ENCODE data around the gene REM2. TPM values are rescaled to one million over a fixed set of nuclear protein-coding genes. Genes with fewer than 3 reads are reported as not detected.

REM2 gene
- total RNA-seq, 2 experiments from 2014 or later, result 0.20 to 0.27 TPM

DNA sequence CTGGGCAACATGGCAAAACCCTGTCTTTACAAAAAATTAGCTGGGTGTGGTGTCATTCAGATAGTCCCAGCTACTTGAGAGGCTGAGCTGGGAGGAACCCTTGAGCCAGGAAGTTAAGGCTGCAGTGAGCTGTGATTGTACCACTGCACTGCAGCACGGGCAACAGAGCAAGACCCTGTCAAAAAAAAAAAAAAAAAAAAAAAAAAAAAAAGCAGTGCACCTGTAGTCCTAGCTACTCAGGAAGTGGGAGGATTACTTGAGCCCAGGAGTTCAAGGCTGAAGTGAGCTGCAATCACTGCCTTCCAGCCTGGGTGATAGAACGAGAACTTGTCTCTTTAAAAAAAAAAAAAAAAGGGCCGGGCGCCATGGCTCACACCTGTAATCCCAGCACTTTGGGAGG, 5.6 kb downstream of the REM2 start:
- H3K9me3 Mint-ChIP-seq, result no peaks in the 10 kb centered on the region
- no peak for DNase-seq
- intact Hi-C loops (cut with micrococcal nuclease), result no loop called here
- H3K4me1 Mint-ChIP-seq (ENCODE audit: low read depth), result peaks cover 30% of the 10 kb centered on the region
- ChIA-PET POLR2A (interaction anchor here (0.6 kb wide), 1 partner anchor 311 kb away, joined by 3 read pairs; no protein-coding TSS in a partner anchor), CTCF (interaction anchor here (0.7 to 14.8 kb wide), 9 partner anchors 12 to 303 kb away, joined by 3 to 187 read pairs (median 4); partner anchors contain the start of genes LRP10 and RBM23)
- no peak for ATAC-seq
- H3K36me3 Mint-ChIP-seq (ENCODE audit: low read depth), result peaks cover 1% of the 10 kb centered on the region
- no peak overlapping the region for H3K4me3 Mint-ChIP-seq
- H3K27me3 Mint-ChIP-seq, result no peaks in the 10 kb centered on the region
- TF ChIP-seq, protein P1, sequence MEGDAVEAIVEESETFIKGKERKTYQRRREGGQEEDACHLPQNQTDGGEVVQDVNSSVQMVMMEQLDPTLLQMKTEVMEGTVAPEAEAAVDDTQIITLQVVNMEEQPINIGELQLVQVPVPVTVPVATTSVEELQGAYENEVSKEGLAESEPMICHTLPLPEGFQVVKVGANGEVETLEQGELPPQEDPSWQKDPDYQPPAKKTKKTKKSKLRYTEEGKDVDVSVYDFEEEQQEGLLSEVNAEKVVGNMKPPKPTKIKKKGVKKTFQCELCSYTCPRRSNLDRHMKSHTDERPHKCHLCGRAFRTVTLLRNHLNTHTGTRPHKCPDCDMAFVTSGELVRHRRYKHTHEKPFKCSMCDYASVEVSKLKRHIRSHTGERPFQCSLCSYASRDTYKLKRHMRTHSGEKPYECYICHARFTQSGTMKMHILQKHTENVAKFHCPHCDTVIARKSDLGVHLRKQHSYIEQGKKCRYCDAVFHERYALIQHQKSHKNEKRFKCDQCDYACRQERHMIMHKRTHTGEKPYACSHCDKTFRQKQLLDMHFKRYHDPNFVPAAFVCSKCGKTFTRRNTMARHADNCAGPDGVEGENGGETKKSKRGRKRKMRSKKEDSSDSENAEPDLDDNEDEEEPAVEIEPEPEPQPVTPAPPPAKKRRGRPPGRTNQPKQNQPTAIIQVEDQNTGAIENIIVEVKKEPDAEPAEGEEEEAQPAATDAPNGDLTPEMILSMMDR (IDR thresholded peaks at IDR 0.05), result no peak
- no peak overlapping the region for H3K27ac Mint-ChIP-seq

- Mint-ChIP-seq H3K9me3 (no peaks in the 10 kb centered on the region), H3K27ac (no peak overlapping the region), H3K36me3 (ENCODE audit: low read depth) (peaks cover 1% of the 10 kb centered on the region), H3K4me1 (ENCODE audit: low read depth) (peaks cover 26% of the 10 kb centered on the region), H3K4me3 (no peak overlapping the region), H3K27me3 (no peaks in the 10 kb centered on the region)
- ATAC-seq (no peak), DNase-seq (no peak)
- TF ChIP-seq, protein P1 (IDR thresholded peaks at IDR 0.05), result no peak
- ChIA-PET CTCF (interaction anchor here (1.0 to 14.8 kb wide), 7 partner anchors 11 to 320 kb away, joined by 3 to 187 read pairs (median 5); partner anchors contain the start of gene LRP10), POLR2A (interaction anchor here (1.0 to 1.6 kb wide), 5 partner anchors 8 to 60 kb away, joined by 3 to 6 read pairs (median 4); partner anchors contain the start of gene RBM23)
- intact Hi-C loops (cut with micrococcal nuclease), result no loop called here
These were observed 7.4 kb downstream of the REM2 start for GRCh38 chr14:22890416-22890815.

GRCh38 chr14:22892488-22892887, 9.5 kb downstream of the REM2 start:
- H3K36me3 Mint-ChIP-seq (ENCODE audit: low read depth), result peaks cover under 1% of the 10 kb centered on the region

DNA sequence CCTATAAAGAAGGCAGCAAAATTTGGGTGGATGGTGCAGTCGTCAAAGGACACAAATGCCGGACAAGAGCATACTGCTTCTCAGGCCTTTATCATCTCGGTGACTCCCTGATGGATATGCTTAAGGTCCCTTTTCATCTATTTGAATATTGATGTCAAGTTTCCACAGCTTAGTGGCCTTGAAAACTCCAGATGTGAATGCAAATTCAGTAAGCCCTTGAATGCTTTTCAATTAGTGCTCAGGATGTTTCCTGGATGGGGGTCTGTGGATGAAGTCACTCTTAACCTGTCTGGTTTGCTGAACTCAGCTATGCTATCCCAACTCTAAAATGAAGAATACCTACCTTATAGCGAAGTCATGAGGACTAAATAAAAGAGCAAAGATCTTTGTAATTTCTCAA, 10.7 kb downstream of the REM2 start:
- no peak for ATAC-seq
- POLR2A ChIA-PET, result interaction anchor here (0.6 kb wide), 1 partner anchor 63 kb away, joined by 3 read pairs; the partner anchor contains the start of gene HAUS4
- DNase-seq, result no peak
- intact Hi-C loops (cut with micrococcal nuclease), result no loop called here
- H3K4me3 Mint-ChIP-seq, result no peak overlapping the region
- CTCF ChIA-PET, result interaction anchor here (1.2 to 2.0 kb wide), 6 partner anchors 11 to 178 kb away, joined by 3 to 6 read pairs (median 4); partner anchors contain the start of genes PRMT5, RBM23 and REM2
- no peak overlapping the region for H3K27ac Mint-ChIP-seq
- no peaks in the 10 kb centered on the region for H3K9me3 Mint-ChIP-seq
- H3K4me1 Mint-ChIP-seq (ENCODE audit: low read depth), result peaks cover 12% of the 10 kb centered on the region
- TF ChIP-seq, protein P1 (IDR thresholded peaks at IDR 0.05), result no peak
- H3K27me3 Mint-ChIP-seq, result no peaks in the 10 kb centered on the region
- peaks cover 2% of the 10 kb centered on the region for H3K36me3 Mint-ChIP-seq (ENCODE audit: low read depth)

More at GRCh38 chr14:22892488-22892887, 9.5 kb downstream of the REM2 start:
- Mint-ChIP-seq H3K4me1 (ENCODE audit: low read depth) (peaks cover 15% of the 10 kb centered on the region), H3K27me3 (no peaks in the 10 kb centered on the region), H3K9me3 (no peaks in the 10 kb centered on the region), H3K4me3 (no peak overlapping the region), H3K27ac (no peak overlapping the region)
- intact Hi-C loops (cut with micrococcal nuclease), result no loop called here
- CTCF ChIA-PET, result interaction anchor here (0.5 to 14.8 kb wide), 6 partner anchors 9 to 250 kb away, joined by 3 to 187 read pairs (median 3); partner anchors contain the start of gene LRP10
- TF ChIP-seq, protein P1 (IDR thresholded peaks at IDR 0.05), result no peak
- ATAC-seq (no peak), DNase-seq (no peak)
- POLR2A ChIA-PET, result no interaction called here

DNA sequence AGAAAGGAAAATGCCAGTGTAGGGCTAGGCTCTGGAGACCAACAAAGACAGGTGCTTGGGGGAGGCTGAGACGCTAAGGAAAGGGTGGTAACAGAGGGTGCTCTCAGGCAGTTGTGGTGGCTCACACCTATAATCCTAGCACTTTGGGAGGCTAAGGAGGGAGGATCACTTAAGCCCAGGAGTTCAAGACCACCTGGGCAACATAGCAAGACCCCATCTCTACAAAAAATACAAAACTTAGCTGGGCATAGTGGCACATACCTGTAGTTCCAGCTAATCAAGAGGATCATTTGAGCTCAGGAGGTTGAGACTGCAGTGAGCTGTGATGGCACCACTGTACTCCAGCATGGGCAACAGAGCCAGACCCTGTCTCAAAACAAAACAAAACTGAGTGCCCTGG, 12.4 kb downstream of the REM2 start:
- CTCF ChIA-PET, result interaction anchor here (1.1 to 2.5 kb wide), 7 partner anchors 9 to 242 kb away, joined by 3 to 34 read pairs (median 6); partner anchors contain the start of gene LRP10
- Mint-ChIP-seq H3K9me3 (no peaks in the 10 kb centered on the region), H3K4me1 (ENCODE audit: low read depth) (peaks cover 11% of the 10 kb centered on the region), H3K4me3 (no peak overlapping the region), H3K27ac (no peak overlapping the region), H3K36me3 (ENCODE audit: low read depth) (peaks cover 3% of the 10 kb centered on the region), H3K27me3 (no peaks in the 10 kb centered on the region)
- DNase-seq (no peak), ATAC-seq (no peak)
- TF ChIP-seq, protein P1 (IDR thresholded peaks at IDR 0.05), result no peak
- intact Hi-C loops (cut with micrococcal nuclease), result no loop called here
- POLR2A ChIA-PET, result no interaction called here

Measured in activated CD8-positive, alpha-beta T cell treated with anti-CD3 and anti-CD28 coated beads for 36 hours (primary cell).